GM20000 (cell line): Measurements from ENCODE around the gene COL20A1.

ENCODE experiments used
- DNase-seq: peaks from one replicate; pipeline ENCODE4 v3.0.0; 2012; ENCODE audit warnings: low spot score
- CTCF ChIP-seq: IDR thresholded peaks from 2 replicates; pipeline ENCODE4 v1.5.1; 2012; ENCODE audit warnings: mild to moderate bottlenecking, control low read depth; ENCODE audit errors: extremely low read depth, missing control alignments

Gene COL20A1

DNA sequence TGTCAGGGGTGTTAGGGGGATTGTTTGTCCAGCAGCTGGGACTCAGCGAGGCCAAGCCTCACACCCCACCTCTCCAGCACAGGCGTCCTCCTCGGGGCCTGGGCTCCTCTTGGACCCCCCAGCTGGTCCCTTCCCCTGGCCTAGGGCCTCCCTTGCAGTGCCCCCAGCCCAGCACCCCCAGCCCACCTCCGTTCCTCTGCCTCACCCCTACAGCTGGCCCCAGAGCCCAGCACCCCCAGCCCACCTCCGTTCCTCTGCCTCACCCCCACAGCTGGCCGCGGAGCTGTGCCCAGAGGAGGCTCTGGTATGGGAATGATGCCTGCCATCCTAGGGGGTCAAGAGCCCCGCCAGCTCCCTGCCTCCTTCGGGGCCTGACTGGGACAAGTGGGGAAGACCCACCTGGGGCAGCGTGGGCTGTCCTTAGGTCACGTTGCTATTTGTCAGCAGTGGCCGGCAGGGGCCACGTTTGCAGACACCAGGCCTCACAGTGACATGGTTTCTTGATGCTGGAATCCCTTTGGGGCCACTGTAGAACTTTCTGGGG, 7.9 kb upstream of the COL20A1 start:
- DNase-seq: no peak
- TF ChIP-seq CTCF: no peak

DNA sequence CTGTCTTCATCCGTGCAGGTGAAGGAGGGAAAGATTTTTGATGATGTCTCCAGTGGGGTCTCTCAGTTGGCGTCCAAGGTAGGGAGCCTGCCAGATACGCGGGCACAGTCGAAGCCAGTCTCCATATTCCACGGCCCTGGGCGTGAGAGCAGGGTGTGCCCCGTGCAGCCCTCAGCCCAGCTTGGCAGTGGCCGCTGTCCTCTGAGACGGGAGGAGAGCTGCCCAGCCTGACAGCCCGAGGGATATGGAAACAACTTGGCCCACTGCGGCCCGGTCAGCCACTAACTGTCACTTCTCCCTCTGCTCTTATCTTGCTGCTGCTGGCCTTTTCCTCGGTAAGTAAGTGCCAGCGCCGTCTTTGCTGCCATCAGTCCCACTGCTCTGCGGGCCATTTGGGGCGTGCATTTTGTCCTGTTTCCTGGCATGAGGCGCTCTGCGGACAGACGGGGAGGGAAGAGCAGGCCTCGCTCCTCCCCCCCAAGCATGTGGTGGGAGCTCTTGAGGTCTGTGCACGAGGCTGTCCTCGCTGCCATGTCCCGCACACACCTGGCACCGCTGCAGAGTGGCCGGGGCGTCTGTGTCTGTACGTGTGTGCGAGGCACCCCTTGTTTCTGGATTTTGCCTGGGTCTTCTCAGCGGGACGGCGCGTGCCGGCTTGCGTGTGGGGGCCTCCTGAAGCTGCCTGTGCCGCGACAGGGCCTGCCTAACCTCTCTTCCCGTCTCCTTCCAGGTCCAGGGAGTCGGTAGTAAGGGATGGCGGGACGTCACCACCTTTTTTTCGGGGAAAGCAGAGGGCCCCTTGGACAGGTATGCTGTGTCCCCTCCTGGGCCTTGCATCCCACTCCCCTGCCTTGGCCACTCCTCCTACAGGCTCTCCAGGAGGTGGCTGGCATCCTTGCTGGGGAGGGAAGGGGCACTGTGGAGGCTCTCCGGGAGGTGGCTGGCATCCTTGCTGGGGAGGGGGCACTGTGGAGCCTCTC, 7.1 kb upstream of the COL20A1 start:
- TF ChIP-seq CTCF: no peak
- no peak for DNase-seq

DNA sequence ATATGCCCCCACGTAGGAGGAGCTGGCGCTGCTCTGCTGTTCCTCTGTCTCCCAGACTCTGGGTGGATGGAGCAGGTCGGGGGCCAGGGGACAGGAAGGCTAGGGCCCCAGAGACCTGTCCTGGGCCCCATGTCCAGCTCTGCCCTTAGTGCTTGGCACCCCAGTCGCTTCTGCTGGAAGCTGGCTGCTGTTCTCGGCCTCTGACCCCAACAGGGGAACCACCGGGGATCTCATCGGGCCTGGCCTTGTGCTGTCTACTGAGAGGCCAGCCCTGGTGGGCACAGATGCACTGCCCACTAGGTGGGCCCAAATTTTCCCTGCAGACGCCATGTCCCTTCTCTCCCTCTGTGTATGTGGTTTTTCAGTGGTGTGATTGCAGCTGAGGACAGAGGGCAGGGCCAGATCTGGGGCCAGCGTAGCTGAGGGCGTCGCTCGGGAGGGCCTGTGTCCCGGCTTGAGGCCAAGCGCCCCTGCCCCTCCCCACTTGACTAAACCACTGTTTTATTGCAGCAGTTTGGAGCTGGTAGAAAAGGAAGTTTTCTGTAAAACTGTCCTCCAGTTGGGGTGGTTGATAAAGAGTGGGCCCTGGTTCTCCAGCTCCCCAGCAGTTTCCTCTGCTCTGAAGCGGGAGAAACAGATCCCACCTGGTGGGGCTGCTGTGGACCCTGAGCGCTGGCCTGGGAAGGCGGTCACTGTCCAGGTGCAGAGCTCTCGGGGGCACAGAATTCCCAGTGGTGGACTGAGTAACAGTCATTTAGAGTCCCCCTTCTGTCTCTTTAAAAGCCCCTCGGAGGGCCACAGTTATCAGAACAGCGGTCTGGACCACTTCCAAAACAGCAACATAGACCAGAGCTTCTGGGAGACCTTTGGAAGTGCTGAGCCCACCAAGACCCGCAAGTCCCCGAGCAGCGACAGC, 5.9 kb upstream of the COL20A1 start:
- DNase-seq: no peak
- no peak for TF ChIP-seq CTCF

DNA sequence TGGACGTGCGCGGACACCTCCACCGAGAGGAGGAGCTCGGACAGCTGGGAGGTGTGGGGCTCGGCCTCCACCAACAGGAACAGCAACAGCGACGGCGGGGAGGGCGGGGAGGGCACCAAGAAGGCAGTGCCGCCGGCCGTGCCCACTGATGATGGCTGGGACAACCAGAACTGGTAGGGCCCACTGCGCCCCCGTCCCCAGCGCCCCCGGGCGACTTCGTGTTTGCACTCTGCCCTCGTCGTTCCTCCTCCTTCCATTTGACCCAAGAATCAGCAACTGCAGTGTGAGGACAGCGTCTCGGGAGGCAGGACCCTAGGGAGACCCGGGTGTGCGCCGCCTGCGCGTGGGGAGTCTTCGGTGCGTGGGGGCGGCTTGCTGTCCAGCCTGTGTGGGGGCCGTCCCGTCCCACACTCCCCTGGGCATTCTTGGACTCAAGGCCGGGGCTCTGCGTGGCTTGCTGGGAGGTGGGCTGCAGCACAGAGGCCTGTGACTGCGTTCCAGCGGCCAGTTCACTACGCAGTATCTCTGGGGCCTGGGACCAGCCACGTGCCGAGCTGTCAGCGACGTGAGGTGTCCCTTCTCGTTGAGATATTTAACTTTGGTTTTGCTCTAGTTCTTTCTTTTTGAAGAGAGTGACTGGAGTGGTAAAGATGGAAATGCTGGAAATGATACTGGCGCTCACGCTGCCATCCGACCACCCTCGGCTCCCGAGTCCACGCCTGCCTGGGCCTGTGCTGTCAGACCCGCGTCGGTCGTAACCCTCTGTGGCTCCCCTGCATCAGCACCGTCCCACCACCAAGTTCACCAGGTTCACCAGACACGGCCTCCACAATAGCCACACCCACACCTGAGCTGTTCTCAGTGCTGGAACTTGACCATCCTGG, 5.0 kb upstream of the COL20A1 start:
- DNase-seq: no peak
- no peak for TF ChIP-seq CTCF

DNA sequence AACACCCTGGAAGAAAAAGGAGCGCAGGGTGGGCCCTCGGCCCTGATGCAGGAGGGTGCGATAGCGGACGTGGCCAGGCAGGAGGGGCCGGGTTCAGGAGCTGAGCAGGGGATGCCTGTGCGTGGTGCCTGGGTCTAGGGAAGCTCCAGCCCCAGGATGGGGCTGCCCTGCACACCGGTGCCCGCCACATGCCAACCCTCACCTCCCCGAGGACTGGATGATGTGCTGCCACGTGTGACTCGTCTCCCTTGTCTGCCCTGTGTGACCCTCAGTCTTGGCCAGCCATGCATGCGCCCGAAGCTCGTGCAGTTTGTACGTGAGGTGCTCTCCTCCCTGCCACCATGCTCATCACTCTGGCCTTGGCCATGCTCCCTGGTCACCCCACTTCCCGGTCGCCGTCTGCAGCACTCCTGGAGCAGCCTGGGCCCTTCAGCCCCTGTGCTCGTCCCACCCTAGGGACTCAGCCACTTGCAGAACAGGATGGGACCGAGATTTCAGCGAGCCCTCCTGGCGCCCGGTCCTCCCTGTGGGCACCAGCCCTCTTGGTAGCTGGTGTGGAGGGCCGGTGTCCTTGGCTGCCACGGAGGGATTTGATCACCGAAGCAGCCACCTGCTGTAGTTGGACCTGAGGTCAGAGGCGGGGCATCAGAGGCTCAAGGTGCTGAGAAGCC, 4.3 kb upstream of the COL20A1 start:
- no peak for TF ChIP-seq CTCF
- DNase-seq: no peak
